GM20000 (cell line): ENCODE results near the gene STAC.

Source experiments
- DNase-seq: peaks from one replicate; pipeline ENCODE4 v3.0.0; 2012; ENCODE audit warnings: low spot score
- CTCF ChIP-seq: IDR thresholded peaks from 2 replicates; pipeline ENCODE4 v1.5.1; 2012; ENCODE audit warnings: mild to moderate bottlenecking, control low read depth; ENCODE audit errors: extremely low read depth, missing control alignments

STAC gene

DNA sequence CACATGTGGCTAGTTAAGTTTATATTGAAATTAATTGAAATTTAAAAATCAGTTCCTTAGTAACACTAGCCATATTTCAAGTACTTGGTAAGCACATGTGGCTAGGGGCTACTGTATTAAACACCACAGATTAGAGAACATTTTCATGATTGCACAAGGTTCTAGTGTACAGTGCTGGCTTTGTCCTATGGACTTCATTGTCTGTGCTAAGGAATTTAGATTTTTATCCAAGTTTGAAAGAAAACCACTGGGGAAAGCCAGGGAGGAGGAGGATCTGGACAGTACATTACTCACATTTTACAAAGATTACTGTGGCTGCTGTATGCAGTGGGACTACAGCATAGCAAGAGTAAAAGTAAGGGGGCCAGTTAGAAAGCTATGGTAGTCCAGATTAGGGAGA is 13.9 kb downstream of the STAC start:
- TF ChIP-seq CTCF = no peak
- no peak for DNase-seq

GRCh38 chr3:36397841-36398240 is 17.5 kb downstream of the STAC start:
- no peak for TF ChIP-seq CTCF
- DNase-seq = no peak

DNA sequence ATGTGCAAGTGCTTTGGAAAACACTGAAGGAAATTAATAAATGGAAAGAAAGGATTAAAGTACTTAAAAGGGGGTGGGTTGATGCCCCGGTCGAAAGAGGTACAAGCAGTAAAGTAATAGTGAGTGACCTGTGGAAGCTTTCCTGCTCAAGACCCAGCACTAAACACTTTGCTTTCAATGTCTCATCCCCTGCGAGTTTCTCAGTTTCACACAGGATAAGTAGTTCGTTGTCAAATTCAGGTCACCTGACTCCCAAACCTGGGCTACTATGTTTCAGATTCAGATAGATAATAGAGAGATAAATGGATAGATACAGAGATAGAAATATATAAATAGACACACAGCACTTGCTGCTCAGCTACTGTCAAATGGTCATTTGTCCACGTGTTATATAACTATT is 19.6 kb downstream of the STAC start:
- DNase-seq = no peak
- TF ChIP-seq CTCF = no peak

GRCh38 chr3:36401056-36401455 is 20.8 kb downstream of the STAC start:
- DNase-seq = no peak
- TF ChIP-seq CTCF = no peak

- DNase-seq = no peak
- TF ChIP-seq CTCF = no peak
Observed at GRCh38 chr3:36403661-36404060, 23.4 kb downstream of the STAC start.

GRCh38 chr3:36405190-36405589 is 24.9 kb downstream of the STAC start:
- no peak for TF ChIP-seq CTCF
- DNase-seq = no peak

DNA sequence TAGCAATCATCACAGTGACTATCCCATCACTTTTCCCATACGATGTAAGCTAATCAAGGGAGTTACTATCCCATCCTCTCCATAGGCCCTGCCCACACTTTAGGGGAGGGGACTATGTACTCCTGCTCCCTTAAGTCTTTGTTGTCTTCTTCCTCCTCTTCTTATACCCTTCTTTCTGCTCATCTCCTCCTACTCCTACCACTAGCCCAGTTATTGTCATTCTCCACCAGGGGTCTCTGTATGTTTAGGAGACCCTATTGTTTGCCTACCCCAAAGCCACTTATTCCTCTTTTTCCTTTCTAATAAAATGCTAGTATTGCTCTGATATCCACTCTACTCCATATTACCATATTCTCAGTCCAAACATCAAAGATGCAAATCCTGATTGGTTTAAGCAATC is 27.8 kb downstream of the STAC start:
- no peak for DNase-seq
- TF ChIP-seq CTCF = no peak
